OCI-M2 (cell line): ENCODE data around the gene SLC9A2.

Source experiments
- DNase-seq: peaks from one replicate; lab custom pipeline; 2025; ENCODE audit not compliant: unreplicated experiment; lab: John Stamatoyannopoulos, UW

Gene SLC9A2

DNA sequence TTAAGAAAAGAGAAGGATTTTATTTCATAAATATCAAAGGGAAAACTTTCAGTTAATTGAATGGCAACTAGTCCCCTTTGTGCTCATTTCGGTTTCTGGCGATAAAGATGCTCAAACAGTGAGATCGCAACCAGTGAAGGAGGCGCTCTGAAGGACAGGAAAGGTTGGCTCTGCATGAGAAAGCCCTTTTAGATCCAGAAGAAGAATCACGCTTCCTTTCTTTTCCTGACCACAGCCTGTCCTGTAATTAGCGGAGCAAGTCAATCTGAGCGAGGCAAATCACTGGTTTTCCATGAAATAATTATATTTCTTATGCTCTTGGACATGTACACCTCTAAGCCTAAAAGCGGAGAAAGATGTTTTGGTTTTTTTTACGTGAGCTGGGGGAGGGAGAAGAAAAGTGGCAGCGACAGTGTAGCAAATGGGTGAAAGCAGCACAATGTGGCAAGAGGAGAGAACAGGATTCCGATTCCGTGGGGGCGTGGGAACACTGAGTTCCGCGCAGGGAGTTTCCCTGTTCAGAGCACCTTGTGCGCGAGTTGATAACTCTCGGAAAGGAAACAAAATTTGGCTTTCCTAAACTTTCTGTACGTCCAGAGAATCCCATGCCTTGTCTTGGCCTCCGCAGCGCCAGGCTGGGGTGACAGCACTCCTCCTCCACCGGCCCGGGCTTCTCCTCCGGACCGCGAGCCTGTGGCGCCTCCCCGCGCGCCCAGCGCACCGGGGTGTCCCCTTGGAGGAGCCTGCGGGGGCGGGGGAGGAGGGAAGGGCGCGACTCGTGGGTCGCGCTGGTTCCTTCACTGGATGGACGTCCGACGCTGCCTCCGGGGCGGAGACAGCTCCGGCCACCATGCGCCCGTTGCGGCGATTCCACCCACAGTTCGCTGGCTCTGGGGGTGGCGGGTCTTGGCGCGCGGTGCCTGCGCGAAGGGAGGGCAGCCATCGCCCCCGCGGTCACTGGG, 620 bp upstream of the SLC9A2 start:
- no peak for DNase-seq

- no peak for DNase-seq
These were observed 979 bp downstream of the SLC9A2 start for GRCh38 chr2:102620332-102620731.

DNA sequence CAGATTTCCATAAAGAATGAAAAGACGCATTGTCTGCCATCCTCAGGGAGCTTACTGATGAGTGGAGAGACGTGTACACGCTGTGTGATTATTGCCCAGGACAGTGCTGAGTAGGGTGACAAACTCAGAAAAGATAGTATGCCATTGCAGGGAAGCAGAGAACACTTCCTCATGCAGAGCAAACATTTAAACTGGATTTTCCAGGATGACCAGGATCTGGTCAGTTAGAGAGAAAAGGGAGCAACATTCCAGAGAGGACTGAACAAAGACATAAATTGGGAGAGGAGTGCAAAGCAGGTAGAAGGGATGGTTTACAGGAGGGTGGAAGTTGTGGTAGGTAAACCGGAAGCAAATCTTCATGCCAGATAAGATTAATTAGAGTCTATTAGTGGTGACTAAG, 2.3 kb downstream of the SLC9A2 start:
- no peak for DNase-seq

GRCh38 chr2:102622646-102623045, 3.3 kb downstream of the SLC9A2 start:
- no peak for DNase-seq

GRCh38 chr2:102630458-102630857, 11.1 kb downstream of the SLC9A2 start:
- DNase-seq, result no peak

GRCh38 chr2:102632380-102633175, 13.2 kb downstream of the SLC9A2 start:
- no peak for DNase-seq

DNA sequence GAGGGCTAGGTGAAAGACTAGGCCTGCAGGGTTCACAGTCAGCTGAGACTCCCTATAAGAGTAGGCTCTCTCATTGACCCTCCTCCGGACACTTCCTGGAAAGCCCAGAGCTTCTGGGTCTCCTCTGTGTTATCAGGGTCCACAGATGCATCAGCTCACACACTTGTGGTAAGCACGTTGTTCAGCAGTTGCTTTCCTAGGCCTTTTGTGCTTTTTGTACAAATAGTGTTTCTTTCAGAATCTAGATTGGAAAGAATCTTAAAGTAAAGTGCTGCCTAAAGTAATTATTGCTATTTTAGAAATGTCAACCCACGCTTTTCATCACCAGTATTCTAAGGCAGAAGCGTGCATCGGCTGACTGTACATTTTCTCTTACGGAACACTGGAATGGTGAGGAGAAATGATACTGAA, 15.5 kb downstream of the SLC9A2 start:
- DNase-seq, result peak; percentile 33

DNA sequence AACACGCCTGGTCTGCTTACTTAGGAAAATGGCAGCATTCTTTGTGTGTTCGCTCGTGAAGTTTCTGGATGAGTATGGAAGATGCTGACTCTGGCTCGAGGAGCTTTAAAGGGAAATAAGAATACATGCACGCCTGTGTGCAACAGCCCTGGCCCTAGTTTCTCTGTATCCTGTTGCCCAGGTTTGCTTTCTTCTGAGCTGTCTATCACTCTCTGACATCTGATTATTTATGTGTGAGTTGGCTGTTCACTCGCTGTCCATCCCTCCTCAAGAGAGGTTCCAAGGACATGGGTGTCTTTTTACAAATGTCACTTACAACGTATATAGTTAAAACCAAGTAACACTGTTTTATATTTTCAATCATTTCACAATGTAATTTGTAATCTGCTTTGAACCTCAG, 16.0 kb downstream of the SLC9A2 start:
- DNase-seq, result no peak

- DNase-seq, result no peak
These were observed 17.0 kb downstream of the SLC9A2 start for GRCh38 chr2:102636283-102636907.

DNA sequence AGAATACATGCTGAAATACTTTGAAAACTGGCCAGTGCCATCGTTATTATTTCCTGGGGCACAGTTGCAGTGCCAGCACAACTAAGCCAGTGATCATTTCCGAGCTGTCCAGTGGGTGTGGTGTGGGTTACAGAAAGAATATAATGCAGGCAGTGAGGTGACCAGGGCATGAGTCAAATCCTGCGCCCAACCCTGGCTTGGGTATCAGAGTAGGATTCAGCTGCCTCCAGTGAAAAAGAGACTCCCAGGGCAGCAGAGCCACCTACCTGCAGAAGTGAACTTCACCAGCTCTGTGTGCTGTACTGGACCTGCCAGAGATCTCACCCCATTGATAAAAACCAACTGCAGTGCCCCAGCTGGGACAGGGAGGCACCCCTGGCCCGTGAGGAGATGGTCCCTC, 18.0 kb downstream of the SLC9A2 start:
- DNase-seq, result no peak

- no peak for DNase-seq
These were observed 20.1 kb downstream of the SLC9A2 start for GRCh38 chr2:102639429-102639828.

- DNase-seq, result no peak
These were observed 32.8 kb downstream of the SLC9A2 start for GRCh38 chr2:102652126-102652525.

GRCh38 chr2:102657770-102658169, 38.4 kb downstream of the SLC9A2 start:
- no peak for DNase-seq

DNA sequence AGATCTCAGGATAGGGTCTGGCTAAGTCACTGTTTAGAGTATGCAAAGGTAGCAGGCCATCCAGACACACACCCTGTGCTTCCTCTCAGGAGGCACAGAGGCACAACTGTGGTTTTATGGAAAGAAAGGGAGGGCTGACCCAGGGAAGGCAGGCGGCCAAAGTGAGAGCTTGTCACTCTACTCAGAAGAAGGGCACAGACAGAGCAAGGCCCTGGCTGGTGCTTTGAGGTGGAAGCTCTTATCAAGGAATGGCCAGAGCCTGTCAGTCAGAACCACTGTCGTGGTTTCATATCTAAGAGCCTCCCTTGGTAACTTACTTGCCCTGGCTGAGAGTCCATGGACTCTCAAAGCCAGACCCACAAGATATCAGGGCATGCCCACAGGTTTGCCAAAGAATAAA, 40.7 kb downstream of the SLC9A2 start:
- DNase-seq, result no peak

DNA sequence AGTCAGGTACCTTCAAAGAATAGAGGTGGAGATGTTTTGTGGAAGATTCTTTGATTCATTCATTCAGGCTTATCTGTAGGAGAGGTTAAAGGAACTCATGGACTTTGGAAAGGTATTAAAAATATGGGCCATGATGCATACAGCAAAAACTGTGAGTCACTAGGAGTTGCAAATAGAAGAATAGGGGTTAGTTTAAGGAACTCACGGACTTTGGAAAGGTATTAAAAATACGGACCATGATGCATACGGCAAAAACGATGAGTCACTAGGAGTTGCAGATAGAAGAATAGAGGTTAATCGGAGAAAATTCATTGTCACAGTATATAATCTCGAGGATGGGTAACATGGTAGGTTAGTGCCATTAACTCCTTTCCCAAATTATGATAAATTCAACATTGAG, 41.2 kb downstream of the SLC9A2 start:
- no peak for DNase-seq

DNA sequence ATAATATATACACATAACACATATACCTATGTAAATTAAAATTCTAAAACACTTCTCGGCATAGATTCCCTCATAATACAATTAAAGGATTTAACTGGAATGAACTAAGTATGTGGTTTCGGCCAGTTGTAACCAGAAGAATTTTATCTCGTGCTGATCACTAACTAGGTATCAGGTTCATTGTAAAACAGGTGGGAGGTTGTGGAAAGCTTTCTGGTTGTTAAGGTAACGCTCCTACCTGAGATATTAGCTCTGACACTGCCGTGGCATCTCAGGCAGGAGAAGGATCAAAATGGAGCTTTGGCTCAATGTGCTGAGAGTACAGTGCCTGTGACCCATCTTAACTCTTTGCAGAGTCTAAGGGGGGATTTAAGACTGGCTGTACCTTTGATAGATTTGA, 42.5 kb downstream of the SLC9A2 start:
- DNase-seq, result no peak

GRCh38 chr2:102662833-102663232, 43.5 kb downstream of the SLC9A2 start:
- no peak for DNase-seq

- no peak for DNase-seq
These were observed 44.0 kb downstream of the SLC9A2 start for GRCh38 chr2:102663381-102663780.

- no peak for DNase-seq
These were observed 45.1 kb downstream of the SLC9A2 start for GRCh38 chr2:102664471-102664909.

- DNase-seq, result no peak
These were observed 47.7 kb downstream of the SLC9A2 start for GRCh38 chr2:102667072-102667471.

DNA sequence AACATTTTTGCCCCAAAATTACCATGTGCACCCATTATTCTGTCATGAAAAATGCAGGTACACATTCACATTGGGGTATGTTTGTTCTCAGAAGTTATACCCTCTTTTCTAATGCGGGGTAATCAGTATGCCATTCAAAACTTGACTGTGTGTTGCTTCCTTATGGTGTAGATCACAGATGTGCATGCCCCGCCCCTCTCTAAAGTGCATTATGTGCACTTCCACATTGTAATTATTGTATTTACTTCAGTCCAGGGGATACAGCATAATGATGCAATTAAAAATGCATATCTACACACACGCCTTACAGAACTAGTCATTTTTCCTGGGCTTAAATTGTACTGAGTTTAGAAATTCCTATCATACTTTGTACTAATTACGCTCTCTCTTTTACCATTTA, 48.8 kb downstream of the SLC9A2 start:
- no peak for DNase-seq

DNA sequence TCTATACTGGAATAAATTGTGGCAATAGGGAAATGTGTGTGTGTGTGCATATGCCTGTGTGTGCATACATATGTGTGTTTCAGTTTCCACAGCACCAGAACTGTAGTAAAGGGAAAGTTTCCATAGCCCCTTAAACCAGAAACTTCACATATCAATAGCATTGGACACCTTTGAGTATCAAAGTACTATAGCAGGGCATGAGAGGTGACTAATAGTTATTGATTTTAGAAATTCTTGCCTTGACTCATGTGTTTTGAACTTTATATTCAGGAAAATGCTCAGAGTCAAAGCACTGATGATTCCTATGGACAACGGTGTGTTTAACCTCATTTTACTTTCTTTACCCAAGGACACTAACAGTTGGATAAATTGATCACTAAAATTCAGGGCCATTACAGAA, 50.0 kb downstream of the SLC9A2 start:
- no peak for DNase-seq
